Activated CD4-positive, alpha-beta T cell treated with anti-CD3 and anti-CD28 coated beads for 24 hours (primary cell): Measurements from ENCODE around the gene HLA-DMB.
A peak's percentile ranks its signal among the peaks of the same experiment; 100 is the strongest.
"Not testable (repeated sequence)": the region's sequence is repeated elsewhere in the genome, so short reads cannot be mapped to it uniquely, and the experiment has no call there.

Experiments
- DNase-seq, 2 donors: peaks; one replicate each; pipeline ENCODE4 v3.0.0-alpha.2; 2020; ENCODE audit warnings: low read depth in 2 of 2

Gene HLA-DMB

DNA sequence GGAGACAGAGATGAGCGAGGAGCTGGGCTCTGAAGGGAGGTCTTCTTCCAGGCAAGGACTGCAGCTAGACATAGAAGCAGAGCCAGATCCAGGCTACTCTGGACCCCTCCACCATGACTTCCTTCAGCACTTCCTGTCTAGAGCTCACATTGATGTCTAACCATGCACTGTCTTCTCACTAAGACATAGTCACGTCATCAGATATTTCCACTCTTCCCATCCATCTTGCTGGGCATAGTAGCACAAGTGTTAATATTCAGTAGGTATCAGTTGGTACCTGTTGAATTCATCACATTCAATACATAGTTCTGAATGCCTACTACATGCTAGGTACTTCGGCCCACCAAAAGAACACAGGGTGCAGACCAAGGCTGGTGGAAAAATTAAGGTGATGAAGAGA lies 9.2 kb upstream of the HLA-DMB start:
- DNase-seq = no peak

DNA sequence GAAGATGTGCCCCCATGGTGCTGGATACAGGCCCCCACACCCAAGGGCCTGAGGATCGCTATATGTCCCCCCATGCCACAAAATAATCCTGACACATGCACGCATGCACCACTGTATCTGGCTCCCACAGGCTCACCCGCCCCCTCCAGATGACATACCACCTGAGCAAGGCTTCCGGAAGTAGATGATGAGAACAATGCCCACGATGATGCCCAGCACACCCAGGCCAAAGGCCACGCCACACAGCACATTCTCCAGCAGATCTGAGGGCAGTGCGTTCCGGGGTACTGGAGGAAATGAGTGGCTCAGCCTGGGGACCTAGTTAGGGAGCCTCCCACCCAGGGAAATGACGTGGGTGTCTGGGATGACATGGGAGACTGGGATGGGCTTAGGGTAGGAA lies 8.3 kb upstream of the HLA-DMB start:
- DNase-seq = no peak

DNA sequence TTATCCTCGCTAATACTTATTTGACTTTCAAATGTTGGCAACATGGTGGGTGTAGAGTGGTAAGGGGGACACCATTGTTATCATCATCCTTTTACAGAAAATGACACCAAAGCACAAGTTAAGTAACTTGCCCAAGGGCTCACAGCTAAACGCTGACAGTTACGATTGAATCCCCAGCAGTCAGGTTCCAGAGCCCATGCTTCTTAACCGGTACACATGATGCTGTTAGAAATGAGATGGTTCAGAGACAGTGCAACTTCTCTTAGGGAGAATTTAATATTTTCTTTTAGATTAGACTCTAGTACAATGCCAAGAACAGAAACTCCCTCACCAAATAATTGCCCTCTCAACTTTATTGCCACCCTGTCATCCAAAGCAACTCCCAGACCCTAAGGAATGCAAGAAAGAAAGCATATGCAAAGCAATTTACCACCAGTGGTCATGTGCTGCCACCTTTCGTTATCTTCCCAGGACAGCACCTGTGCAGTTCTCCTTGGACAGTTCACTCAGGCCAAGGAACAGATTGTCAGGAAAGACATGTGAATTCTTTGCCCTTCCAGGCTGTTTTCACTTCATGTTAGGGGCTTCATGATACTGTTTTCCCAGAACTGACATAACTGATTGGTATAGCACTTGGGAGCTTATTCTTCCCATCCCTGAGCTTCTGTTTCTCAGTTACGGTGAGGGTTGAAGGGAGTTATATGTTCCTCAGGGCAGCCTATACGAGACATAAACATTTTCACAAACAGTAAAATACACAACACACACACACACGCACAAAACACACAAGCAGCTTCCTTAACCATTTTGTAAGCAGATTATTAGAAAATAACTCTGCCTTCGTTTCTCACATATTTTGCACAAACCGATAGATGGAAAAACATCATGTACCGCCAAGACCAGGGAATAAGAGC lies 7.0 kb upstream of the HLA-DMB start:
- DNase-seq = no peak

DNA sequence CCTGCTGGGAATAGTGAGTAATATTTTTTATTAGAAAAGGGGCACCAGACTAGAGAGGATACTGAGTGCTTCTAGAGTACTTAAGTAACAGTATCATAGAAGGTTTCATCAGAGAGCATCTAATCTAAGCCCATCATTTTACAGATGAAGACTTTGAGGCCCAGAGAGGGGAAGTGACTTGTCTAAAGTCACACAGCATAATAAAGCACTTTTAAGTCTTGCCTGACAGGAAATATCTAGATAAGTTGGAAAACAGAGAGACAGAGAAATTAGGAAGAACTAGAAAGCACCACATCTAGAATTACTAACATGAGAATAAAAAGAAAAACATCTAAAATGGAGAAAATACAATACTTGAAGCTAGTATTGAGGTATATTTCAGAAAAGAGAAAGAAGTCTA lies 6.1 kb upstream of the HLA-DMB start:
- DNase-seq = no peak

DNA sequence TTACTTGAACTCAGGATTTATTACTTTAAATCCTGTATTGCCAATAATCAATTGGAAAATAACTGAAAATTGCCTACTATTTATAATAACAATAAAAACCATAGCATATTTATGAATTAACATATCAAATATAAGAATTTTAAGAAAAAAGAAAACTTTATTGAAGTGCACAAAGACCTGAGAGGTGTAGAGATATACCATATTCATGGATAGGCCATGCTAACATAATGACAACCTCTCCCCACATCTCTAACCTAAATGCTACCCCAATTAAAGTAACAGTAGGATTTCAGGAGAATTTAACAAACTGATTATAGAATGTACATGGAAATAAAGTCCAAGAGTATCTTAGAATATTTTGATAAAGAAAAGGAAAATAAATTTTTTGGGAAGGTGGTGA lies 5.1 kb upstream of the HLA-DMB start:
- no peak for DNase-seq

DNA sequence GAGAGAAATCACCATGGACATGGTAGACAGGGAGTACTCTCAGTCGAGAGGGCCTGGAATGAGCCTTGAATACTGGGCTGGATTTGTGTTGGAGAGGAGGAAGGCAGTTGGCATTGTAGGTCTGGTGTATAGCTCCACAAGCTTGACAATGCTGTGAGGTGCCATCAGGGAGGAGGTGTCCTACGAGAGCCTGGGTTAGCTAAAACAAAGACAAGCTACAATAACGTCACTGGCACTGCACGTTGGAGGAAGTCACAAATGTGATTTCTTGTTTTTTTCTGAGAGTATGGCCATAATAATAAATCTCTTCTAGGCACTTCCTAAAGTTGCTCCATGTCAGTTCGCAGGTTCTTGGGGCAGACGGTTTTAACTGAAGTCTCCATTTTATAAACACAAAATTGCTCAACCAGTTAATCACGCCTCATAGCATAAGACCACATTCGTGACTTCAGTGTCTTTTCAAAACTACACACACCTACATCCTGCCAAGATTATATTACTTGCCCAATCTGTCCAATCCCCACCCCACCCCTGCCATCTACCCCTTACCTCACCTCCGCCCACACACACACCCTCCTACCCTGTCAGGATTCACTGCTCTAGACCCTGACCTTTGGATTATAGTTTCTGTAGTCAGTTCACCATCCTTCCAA lies 4.4 kb upstream of the HLA-DMB start:
- DNase-seq = peak in 1 of 2 donors; percentile 13

DNA sequence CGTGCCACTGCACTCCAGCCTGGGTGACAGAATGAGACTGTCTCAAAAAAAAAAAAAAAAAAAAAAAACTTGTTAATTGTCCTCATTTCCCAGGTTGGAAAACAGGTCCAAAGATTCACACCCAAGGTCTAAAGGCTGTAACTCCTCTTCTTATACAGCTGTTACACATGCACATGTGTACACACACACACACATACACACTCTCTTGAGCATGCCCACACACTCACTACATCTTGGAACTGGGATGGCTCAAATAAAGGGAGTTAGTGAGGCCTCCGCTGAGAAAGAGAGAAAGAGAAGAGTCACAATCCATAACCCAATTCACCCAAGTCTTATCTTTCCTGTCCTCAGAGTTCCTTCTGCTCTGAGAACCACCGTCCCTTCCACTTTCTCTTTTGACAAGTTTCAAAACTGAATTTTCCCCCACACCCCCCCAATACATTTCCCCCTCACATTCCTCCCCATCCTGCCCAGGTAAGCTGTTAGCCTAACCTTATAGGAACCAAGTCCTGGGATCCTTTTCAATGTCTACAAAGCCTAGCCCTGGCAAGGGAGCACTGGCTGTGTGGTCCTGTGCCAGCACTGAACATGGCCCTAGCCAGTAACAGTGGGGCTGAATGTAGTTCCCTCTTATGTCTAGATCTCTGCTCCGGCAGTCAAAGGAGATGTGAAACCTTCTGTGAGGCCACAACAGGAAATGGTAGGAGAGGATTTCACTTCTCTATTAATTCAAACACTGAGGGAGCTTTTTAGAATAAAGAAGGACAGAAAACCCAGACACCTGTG lies 3.2 kb upstream of the HLA-DMB start:
- DNase-seq = no peak

DNA sequence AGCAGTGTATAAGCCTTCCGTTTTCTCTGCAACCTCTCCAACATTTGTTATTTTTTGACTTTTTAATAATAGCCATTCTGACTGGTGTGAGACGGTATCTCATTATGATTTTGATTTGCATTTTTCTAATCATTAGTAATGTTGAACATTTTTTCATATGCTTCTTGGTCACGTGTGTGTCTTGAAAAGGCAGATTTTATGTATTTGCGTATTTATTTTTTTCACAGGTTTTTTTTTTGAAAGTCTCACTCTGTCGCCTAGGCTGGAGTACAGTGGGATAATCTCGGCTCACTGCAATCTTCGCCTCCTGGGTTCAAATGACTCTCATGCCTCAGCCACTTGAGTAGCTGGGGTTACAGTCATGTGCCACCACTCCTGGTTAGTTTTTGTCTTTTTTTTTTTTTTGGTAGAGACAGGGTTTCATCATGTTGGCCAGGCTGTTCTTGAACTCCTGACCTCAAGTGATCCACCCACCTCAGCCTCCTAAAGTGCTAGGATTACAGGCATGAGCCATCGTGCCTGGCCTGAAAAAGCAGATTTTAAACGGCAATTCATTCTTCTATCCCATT lies 1.8 kb upstream of the HLA-DMB start:
- DNase-seq = not testable (repeated sequence)

DNA sequence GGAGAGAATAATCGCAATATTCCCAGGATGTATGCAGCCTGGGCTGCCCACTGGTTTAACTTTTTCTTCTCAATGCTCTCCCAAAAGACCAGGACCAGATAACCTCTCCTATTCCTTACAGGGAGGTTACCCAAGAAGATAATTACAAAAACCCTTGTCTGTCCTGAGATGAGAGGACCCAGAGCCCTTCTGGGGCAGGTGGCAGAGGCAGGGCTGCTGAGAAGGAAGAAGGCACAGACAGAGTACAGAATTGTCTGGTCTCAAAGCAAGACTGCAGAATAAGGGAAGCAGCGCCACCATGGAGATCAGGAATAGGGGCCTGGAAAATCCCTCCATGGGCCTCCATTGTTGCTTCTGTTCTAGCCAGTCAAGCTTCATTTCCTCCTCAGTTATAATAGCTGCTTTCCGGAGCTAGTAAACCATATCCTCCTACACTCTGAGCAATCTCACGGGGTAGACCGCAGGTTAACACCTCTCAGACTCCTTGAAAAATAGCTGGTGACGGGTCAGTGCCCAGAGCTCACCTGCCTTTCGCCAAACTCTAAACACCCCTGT lies 463 bp upstream of the HLA-DMB start:
- DNase-seq = peak; percentile 11 to 29

DNA sequence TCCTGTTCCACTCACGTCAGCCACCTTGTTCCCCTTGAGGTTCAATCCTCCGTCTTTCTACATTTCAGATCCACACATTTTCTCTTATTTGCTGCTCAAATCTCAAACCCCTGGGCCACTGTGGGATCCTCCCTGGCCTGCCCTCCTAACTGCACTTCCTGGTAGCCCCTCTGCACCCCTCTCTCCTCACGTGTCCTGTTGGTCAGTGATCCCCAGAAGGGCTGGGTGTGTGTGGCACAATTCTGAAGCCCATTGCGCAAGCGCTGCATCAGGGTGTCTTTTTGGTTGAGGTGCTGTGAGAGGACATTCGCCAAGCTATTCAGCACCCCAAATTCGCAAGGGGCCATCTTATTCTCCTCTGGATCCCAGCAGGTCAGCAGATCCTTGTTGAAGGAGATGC lies 2.3 kb downstream of the HLA-DMB start:
- no peak for DNase-seq

DNA sequence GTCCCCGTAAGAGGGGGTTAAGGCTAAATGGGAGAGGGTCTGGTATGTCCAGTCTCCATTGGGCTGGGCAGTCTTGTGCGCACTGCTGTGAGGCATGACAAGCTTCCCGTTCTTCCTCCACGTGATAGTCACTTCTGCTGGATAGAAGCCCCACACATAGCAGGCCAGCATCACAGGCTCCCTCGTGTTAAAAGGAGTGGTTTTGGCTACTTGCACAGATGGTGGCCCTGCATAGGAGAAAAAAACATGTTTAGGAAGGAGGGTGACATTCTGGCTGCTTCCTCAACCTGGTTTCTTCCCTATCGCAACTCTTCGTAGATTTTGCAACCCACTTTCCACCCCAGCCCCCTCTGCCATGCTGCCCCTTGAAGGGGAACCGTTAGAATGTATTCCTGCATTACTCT lies 3.6 kb downstream of the HLA-DMB start:
- DNase-seq = no peak

DNA sequence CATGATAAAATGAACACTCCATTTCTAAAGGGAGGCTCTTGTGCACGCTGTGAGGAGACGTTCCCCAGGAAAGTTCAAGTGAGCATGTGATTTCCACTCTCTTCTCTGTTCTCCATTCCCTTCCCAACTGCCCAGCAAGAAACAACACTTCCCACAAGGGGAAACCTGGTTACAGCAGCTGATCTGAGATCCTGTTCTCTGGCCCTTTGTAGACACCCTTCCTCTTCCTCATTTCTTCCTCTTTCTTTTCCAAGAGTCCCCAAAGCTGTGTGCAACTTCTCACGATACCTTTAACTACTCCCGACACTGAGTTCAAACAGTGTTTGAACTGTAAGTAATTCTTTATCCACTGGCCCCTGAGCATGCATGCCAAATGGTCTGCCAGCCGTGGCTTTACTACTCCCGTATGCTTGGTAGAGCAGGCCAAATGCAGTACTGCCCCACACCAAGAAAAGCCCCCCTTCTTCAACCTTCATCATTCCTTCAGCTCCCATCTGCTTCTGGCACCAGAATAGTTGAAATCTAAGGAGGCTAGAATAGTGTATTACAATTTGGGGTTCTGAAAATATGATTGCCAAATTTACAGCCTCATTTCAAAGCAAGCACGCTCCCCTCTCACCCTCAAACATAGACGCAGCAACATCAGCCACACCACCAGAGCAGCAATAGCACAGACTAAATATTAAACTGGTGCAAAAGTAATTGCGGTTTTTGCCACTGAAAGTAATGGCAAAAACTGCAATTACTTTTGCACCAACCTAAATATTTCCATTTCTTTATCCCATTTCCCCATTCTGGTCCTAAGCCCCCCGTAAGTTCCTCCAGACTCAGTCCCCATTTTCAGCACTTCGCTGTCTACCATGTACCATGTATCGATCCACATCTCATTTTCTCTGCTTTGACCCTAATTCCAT lies 4.3 kb downstream of the HLA-DMB start:
- no peak for DNase-seq

DNA sequence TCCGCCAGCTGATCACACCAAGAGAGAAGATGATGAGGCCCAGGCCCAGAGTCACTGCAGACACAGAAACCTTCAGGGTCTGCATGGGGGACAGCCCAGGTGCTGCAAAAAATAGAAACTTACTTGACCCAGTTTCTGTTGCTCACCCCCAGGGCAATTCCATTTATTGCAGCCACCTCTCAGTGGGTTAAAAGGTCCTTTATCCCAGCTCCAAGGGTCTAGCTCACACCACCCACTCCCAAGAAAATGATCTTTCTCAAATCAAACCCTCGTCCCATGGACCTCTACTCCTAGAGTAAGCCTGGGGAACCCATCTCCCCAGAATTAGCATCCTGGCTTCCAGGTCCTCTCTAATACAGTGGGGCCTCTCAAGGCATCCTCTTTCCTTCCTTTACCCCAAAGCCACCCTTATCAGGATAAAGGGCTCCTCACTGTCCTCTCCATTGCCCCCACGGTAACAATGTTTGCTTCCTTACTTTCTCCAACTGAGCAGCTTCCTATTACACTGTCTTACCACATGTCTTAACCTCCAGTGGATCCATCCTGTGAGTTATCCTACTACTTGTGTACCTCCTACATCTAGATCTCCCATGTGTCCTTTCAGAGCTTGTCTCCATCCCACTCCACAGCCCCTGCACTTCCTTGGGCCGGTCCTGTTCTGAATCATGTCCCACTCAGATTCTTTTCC lies 5.1 kb downstream of the HLA-DMB start:
- DNase-seq = no peak

DNA sequence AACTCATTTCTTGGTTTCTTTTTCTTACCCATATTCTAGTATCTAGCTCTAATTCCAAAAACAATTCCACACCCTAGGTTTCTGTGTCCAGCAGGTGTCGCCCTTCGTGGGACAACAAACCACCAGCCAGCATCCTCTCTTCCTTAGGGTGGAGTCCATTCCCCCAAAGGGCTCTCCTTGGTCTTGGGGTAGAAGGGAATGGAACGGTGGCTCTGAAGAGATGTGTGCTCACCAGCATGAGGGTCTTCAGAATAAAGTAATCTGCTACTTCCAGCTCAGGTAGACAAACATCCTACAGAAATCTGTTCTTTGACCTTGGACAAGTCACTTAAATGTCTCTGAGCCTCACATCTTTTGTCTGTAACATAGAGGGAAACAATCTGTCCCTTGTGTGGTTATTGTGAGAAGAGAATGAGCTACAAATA lies 7.2 kb downstream of the HLA-DMB start:
- peak; percentile 69 to 75 for DNase-seq

DNA sequence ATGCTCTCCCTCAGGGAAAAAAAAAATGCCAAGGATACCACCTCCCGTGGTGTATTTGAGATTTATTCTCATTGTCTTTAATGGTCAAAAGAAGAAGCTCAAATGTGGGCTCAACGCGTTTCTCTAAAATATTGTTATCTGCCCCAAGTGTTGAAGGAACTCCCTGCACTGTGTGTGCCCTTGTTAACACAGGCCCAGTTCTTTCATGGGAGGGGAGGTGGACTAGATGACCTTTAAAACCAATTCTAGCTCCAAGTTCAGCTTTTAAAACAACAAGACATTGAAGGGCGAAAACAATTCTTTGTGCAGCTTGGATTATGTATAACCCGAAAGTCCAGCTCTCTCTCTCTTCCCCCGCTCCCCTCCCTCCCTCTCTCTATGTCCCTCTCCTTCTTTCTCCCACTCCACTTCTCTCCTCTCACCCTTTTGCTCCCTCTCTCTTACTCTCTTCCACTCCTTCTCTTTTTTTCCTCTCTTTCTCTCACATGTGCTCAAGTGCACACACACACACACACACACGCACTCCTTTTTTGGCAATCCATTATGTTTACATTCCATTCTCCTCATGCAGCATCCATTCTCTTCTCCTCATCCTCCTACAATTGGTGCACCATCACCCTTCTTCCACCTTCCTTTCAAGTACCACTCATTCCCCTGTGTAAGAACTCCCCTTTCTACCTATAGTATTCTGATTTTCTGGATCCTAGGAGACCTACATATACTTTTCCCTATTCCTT lies 8.5 kb downstream of the HLA-DMB start:
- no peak for DNase-seq

DNA sequence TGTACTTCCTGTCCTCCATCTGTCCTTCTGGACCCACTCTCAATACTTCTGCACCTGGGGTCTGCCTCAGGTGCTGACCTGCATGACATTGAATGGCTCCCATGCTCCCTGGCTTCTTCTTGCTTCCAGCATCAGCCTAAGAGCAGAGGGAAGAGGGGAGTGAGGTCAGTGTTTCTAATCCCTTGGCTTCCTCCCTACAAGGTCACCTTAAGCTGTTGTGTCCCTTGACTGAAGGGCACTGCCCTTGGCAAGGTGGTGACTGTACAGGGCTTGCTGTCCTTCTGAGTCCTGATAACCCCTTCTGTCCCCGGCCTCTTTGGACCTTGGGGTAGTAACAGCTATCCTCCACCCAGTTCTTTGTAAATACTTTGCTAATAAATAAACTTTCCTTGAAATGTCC lies 9.6 kb downstream of the HLA-DMB start:
- no peak for DNase-seq

DNA sequence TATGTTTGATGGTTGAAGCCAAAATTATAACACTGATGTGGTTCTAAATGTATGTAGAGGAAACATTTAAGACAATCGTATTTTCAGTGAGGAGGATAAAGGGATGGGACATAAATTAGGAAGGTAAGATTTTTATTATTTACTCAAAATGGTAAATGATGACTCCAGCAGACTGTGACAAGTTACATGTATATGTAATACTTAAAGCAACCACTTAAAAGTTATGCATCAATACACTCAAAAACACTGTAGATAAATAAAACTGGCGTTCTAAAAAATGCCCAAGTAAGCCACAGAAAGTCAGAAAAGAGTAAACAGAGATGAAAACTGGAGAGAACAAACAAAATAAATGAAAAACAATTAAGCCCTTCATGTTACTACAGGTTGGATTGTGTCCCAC lies 18.7 kb downstream of the HLA-DMB start:
- DNase-seq = no peak

DNA sequence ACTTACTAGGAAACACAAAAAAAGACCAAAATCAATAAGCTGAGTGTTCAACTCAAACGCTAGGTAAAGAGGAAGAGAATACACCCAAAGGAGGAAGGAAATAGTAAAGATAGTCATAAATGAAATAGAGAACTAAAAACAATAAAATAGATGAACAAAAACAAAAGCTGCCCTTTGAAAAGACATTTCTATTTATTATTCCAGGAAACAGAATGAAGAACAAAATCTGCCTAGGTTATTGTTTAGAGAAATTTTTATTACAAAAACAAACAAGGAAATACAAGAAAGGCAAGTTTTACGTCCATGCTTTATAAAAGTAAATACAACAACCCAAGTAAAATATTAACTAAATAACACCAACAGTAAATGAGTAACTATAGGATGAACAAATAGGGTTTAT lies 20.1 kb downstream of the HLA-DMB start:
- DNase-seq = no peak

DNA sequence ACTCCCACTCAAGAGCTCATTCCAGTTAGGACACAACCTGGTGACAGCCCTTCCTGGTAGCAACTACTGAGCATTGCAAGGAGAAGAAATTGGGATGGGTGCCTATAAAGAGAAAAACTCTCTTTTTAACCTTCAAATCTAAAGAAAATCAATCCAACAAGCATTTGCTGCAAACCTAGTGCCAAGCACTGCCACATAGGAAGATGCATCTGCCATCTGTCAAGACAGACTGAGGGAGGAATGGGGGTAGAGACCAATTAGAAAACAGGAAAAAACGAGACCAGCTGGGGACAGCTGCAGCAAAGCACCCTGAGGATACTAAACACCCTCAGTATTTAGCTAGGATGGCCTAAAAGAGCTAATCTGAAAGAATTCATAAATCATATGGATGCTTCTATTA lies 27.9 kb downstream of the HLA-DMB start:
- no peak for DNase-seq
